GM20000 (cell line): Measurements from ENCODE around the gene VPS13D.

Source experiments
- DNase-seq: peaks from one replicate; pipeline ENCODE4 v3.0.0; 2012; ENCODE audit warnings: low spot score
- CTCF ChIP-seq: IDR thresholded peaks from 2 replicates; pipeline ENCODE4 v1.5.1; 2012; ENCODE audit warnings: mild to moderate bottlenecking, control low read depth; ENCODE audit errors: extremely low read depth, missing control alignments

Gene VPS13D

GRCh38 chr1:12293416-12293815, 63.6 kb downstream of the VPS13D start:
- TF ChIP-seq CTCF = no peak
- DNase-seq = no peak

GRCh38 chr1:12294076-12294475, 64.2 kb downstream of the VPS13D start:
- TF ChIP-seq CTCF = no peak
- DNase-seq = no peak

- no peak for TF ChIP-seq CTCF
- no peak for DNase-seq
Measured at GRCh38 chr1:12296016-12296415, 66.2 kb downstream of the VPS13D start.

- TF ChIP-seq CTCF = no peak
- peak; percentile 41 for DNase-seq
Measured at GRCh38 chr1:12296623-12297022, 66.8 kb downstream of the VPS13D start.

- no peak for TF ChIP-seq CTCF
- no peak for DNase-seq
Measured at GRCh38 chr1:12300706-12301105, 70.9 kb downstream of the VPS13D start.

GRCh38 chr1:12301518-12302237, 71.8 kb downstream of the VPS13D start:
- DNase-seq = no peak
- TF ChIP-seq CTCF = no peak

GRCh38 chr1:12302798-12303447, 73.1 kb downstream of the VPS13D start:
- no peak for DNase-seq
- no peak for TF ChIP-seq CTCF
